Progenitor cell of endocrine pancreas (in vitro differentiated cells): ENCODE data around the gene ARHGAP30. TPM values are rescaled to one million over a fixed set of nuclear protein-coding genes. Genes with fewer than 3 reads are reported as not detected.
A peak's percentile ranks its signal among the peaks of the same experiment; 100 is the strongest.
"Not testable (repeated sequence)": the region's sequence is repeated elsewhere in the genome, so short reads cannot be mapped to it uniquely, and the experiment has no call there.

Experiments used
- DNase-seq: peaks from one replicate; pipeline ENCODE4 v3.0.0; 2021; ENCODE audit warnings: low spot score; ENCODE audit not compliant: unreplicated experiment
- H3K27ac Mint-ChIP-seq: 2 replicates; pipeline ENCODE4 v1.8.0; 2021; ENCODE audit warnings: mild to moderate bottlenecking, moderate library complexity, mixed read lengths
- H3K27me3 Mint-ChIP-seq: 2 replicates; pipeline ENCODE4 v1.8.0; 2021; ENCODE audit warnings: mixed read lengths
- H3K36me3 Mint-ChIP-seq: 2 replicates; pipeline ENCODE4 v1.8.0; 2022; ENCODE audit warnings: mixed read lengths; ENCODE audit not compliant: insufficient read depth
- H3K4me1 Mint-ChIP-seq: 2 replicates; pipeline ENCODE4 v1.8.0; 2021; ENCODE audit warnings: low read depth, mixed read lengths
- H3K4me3 Mint-ChIP-seq: 2 replicates; pipeline ENCODE4 v1.8.0; 2021; ENCODE audit warnings: low read depth, mild to moderate bottlenecking, moderate library complexity, mixed read lengths
- H3K9me3 Mint-ChIP-seq: 2 replicates; pipeline ENCODE4 v1.8.0; 2021; ENCODE audit warnings: low read depth, mixed read lengths
- CTCF ChIP-seq: fragments of 200-600 bp; sonication (generic); IDR thresholded peaks from one replicate; pipeline ENCODE4 v1.5.0; 2021; ENCODE audit warnings: antibody characterized with exemption, mild to moderate bottlenecking; ENCODE audit not compliant: unreplicated experiment
- long read RNA-seq: library from polyadenylated mRNA; unstranded; transcript quantifications from one replicate; pipeline ENCODE4 v2.0.0, GENCODE V29; 2020
- total RNA-seq: library from RNA; stranded (reverse); gene quantifications from 2 replicates; pipeline ENCODE4 v1.2.1, GENCODE V29; 2021

Gene ARHGAP30
- total RNA-seq = 0.20 TPM in 1 of 2 replicates, not detected in the other
- long read RNA-seq, partial matches to known transcripts = 0 of 1 reads
- long read RNA-seq, other reads (novel, unspliced or antisense) = 1 of 1 reads

- Mint-ChIP-seq H3K9me3 (no peaks in the 10 kb centered on the region), H3K4me1 (peaks cover 7% of the 10 kb centered on the region), H3K27me3 (peaks cover 8% of the 10 kb centered on the region), H3K27ac (no peak within 1 kb of the TSS), H3K4me3 (no peak within 1 kb of the TSS), H3K36me3 (no peaks in the 10 kb centered on the region)
- no peak for DNase-seq
- TF ChIP-seq CTCF = no peak
These were observed at the start of gene ARHGAP30 for GRCh38 chr1:161069731-161070270. ARHGAP30 (minus strand) TSS chr1:161069891; CDS start chr1:161069624, 267 bp downstream.

- no peaks in the 10 kb centered on the region for H3K9me3 Mint-ChIP-seq
- H3K36me3 Mint-ChIP-seq = peaks cover 12% of the 10 kb centered on the region
- no peak for TF ChIP-seq CTCF
- H3K4me1 Mint-ChIP-seq = peaks cover 24% of the 10 kb centered on the region
- H3K4me3 Mint-ChIP-seq = peak within 1 kb of the TSS; percentile 95
- H3K27ac Mint-ChIP-seq = peak within 1 kb of the TSS; percentile 97
- H3K27me3 Mint-ChIP-seq = no peaks in the 10 kb centered on the region
- DNase-seq = peak; percentile 82
These were observed 48.3 kb upstream of the ARHGAP30 start, which contains the start of the genes NIT1 and PFDN2 for GRCh38 chr1:161117759-161118581. NIT1 (plus strand) TSS chr1:161118105; CDS start chr1:161118177, 72 bp downstream. PFDN2 (minus strand) TSS chr1:161118037; CDS start chr1:161118026, 11 bp downstream.

- H3K9me3 Mint-ChIP-seq, H3K27ac Mint-ChIP-seq, H3K27me3 Mint-ChIP-seq, H3K36me3 Mint-ChIP-seq, DNase-seq: not testable (repeated sequence)
- Mint-ChIP-seq H3K4me1 (peaks cover 24% of the 10 kb centered on the region), H3K4me3 (peak overlapping the region; percentile 95)
These were observed 46.3 kb upstream of the ARHGAP30 start for GRCh38 chr1:161115961-161116360.

- no peak overlapping the region for H3K4me3 Mint-ChIP-seq
- H3K27ac Mint-ChIP-seq = no peak overlapping the region
These were observed 45.5 kb upstream of the ARHGAP30 start for GRCh38 chr1:161115132-161115711.

GRCh38 chr1:161114556-161114955 is 44.9 kb upstream of the ARHGAP30 start:
- no peak overlapping the region for H3K27ac Mint-ChIP-seq

More at GRCh38 chr1:161115132-161115711, 45.5 kb upstream of the ARHGAP30 start:
- H3K4me1 Mint-ChIP-seq = peaks cover 24% of the 10 kb centered on the region
- DNase-seq = no peak
- no peaks in the 10 kb centered on the region for H3K9me3 Mint-ChIP-seq
- H3K36me3 Mint-ChIP-seq = peaks cover 5% of the 10 kb centered on the region
- no peaks in the 10 kb centered on the region for H3K27me3 Mint-ChIP-seq
- no peak for TF ChIP-seq CTCF

More at GRCh38 chr1:161114556-161114955, 44.9 kb upstream of the ARHGAP30 start:
- no peak for DNase-seq
- Mint-ChIP-seq H3K36me3 (peaks cover under 1% of the 10 kb centered on the region), H3K4me1 (peaks cover 22% of the 10 kb centered on the region), H3K27me3 (no peaks in the 10 kb centered on the region), H3K4me3 (no peak overlapping the region), H3K9me3 (no peaks in the 10 kb centered on the region)
- no peak for TF ChIP-seq CTCF
